Femur (tissue), 1 donor: ENCODE data around the gene USP21.

Experiments used
- DNase-seq: peaks from one replicate; pipeline ENCODE4 v3.0.0-alpha.2; 2017

USP21 gene

DNA sequence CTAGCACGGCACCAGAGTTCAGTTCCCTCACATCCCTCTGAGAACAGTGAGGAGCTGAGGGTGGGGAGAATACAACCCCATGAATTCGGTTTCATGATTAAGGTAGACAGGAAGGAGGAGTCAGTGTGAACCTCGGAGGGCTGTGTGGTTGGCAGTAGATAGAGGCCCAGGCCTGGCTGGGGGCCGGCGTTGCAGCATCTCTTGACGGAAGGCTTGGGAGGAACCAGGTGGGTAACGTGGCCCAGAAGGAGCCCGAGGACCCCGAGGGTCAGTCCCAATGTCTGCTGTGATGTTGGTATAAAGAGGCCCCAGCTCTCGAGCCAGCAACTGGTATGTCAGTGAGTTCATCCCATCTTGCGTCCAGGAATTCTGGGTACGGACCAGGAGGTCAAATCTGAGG is 12.4 kb downstream of the USP21 start:
- DNase-seq = no peak

DNA sequence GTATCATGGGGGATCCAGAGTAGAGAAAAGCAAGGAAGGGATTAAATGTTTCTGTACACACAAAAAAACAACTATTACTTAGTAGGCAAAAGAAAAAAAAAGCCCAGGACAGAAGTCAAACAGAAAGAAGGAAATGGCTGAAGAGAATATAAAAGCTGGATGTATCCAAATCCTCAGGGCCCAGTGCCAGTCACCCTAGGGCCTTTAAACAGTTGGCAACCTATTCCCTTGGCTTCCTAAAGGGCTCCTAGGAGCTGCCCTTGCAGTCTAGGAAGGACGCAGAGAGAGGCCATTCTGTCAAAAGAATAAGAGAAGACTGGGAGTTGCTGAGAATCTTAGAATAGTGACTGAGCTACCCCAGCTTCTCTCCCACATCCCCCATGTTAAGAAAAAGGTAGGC is 13.0 kb downstream of the USP21 start:
- DNase-seq = no peak

DNA sequence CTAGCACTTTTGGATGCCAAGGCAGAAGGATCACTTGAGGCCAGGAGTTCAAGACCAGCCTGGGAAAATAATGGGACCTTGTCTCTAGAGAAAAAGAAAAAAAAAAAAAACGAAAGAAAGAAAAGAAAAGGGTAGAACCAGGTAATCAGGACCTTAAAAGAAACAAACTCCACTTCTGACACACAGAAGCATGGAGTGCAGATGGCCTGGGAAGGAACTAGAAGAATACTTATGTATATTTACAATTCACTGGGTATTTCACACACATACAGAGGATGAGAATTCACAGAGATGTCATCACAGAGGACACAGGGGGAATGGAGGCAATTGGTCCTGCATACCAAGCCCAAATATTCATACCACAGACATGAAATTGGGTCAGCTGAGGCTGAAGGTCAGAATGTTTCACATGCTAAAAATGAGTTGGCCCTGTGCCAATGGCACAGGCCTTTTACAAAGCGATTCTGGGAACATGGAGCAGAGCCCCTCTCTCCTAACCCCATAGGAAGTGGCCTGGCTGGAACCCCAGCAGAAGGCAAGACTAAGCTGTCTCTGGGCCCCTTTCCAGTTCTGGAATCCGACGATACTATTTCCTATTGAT is 13.6 kb downstream of the USP21 start:
- DNase-seq = no peak

DNA sequence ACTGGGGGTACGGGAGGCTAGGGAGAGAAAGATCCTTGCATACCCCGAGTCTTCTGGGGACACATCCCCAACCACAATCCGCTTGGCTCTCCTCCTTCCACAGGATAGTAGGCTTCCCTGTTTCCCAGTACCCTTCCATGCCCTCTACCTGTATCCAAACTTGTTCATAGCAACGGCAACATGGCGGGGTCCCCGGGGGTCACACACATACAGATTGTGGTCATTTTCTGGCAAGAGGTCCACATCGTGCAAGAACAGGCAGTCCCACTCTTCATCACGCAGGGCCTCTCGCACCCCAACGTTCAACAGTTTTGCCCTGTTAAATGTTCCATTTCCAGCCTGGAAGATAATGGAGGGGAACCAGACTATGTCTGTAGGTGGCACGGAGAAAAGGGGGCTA is 14.4 kb downstream of the USP21 start:
- DNase-seq = no peak

DNA sequence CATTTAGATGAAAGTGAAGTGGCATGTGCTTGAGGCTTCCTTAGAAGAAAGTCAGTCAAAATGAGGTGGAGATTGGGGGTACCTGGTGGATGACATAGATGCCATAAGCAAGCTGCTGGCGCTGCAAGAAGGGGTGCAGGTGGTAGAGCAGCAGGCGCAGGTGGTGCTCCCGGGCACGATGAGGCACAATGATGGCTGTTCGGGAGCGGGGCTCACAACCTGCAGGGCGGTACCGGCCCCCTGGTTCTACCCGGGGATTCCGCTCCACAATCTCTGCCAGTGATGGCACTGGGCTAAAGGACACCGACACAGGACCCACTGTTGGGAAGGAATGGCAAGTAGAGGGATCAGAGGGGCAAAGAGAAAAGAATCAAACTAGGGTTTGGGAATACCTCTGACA is 15.6 kb downstream of the USP21 start:
- DNase-seq = peak; percentile 14

DNA sequence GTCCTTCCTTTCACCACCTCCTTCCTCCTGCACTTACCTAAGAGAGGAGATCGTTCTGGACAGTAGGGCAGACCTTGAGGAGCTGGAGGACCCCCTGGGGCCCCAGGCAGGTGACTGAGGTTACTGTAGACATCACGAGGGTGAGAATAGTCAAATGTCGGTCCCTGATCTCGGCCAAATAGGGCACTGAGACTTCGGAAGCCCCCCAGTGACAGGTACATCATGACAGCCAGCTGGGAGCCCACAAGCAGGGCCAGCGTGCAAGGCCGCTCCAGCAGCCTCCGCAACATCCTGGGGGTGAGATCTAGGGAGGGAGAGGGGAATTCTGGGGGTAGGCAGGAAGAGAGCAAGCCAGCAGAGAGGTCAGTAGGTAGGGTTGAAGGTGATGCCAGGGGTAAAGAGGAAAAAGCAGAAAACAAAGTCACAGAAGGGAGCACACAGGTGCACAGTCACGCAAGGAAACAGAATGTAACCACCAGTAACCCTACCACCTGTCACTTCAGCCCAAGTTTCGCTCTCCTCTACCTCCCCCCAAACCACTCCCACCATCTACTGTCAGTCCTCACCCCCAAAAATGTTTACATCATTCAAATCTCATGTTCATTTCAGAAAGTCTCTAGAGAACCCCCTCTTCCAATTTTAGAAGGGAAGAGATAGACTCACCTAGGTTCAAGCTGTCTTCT is 16.6 kb downstream of the USP21 start:
- DNase-seq = peak; percentile 13

DNA sequence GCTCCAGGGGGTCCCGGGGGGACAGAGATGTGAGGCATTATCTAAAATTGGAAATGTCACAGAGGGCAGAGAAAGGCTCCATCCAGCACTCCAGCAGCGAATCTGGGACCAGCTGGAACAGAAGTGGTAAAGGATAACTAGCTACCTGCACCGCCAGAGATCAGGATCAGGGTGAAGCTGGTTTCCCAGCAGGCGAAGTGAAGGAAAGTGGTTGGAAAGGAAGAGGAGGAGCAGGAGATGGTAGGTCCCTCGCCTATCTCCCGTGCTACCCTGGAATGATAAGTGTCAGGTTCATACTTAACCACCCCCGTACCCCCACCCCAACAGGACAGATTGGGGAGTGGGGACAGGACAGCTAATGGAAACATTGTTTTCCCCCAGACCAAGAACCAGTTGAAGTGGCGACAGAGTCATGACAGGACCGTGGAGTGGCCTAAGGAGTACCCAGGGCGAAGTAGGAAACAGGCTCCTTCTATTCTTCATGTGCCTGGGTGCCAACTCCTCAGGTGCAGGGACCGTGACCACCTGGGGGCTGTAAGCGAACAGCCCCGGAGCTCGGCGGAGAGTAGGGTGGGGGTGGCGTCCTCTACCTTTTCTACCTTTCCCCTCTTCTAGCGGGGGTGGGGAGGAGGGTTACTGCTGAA is 17.3 kb downstream of the USP21 start:
- peak; percentile 24 for DNase-seq

DNA sequence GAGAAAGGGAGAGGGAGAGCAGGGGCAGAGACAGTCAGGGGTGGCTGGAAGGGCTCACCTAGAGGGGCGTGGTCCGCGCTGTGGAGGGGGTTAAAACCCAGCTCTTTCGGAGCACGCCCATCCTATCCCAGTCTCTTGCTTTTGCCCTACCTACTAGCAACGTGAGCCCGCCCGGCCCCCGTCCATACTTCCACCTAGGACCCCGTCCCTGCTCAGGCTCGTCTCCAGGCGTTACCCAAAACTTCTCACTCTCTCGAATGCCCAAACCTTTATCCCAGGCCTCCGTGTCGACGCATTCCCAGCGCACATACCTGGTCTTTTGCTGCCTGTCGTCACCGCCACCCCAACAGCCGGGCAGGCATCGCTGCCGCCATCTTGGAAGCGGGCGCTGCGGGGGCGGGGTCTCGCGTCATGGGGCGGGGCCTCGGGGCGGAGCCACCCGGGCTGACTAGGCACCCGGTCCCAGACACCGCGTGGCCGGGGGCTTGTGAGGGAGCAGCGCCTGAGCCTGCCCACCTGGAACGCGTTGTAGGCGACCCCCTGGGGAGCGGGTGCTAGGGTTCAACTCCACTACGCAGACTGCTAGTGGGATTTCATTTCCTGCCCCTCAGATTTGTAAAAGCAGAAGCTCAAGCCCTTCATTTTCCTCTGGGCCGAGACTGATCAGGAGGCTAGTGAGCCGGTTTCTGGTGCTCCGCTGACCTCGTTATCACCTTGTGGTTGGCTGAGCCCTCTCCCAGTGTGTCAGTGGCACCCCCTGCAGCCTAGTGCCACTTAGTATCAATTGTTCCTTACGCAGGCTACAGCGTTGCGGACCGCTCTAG is 18.0 kb downstream of the USP21 start, which contains the start of gene B4GALT3:
Gene B4GALT3 (minus strand): TSS at position 396 of the 824 bp plus-strand sequence. CDS start 1,447 bp downstream, outside the sequence.
- peak; percentile 95 for DNase-seq

GRCh38 chr1:161177936-161178244 is 18.6 kb downstream of the USP21 start:
- DNase-seq = no peak

DNA sequence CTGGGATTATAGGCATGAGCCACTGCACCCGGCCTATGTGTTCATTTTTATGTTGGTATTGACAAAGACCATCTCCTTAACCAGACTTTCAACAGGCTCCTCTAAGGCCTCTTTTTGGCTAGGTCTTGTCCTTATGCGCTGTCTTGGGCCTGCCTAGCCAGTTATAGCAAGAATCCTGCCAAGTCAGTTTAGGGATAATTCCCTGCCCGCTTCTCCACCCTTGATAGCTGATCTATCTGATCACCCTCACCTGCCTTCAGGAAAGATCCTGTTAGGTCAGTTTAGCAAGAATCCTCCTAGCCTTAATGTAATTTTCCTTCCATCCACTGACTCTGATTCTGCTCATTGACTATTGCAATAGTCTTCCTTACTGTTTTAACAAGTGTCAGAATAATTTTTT is 20.4 kb downstream of the USP21 start:
- peak; percentile 11 for DNase-seq

- peak; percentile 12 for DNase-seq
These were observed 21.3 kb downstream of the USP21 start for GRCh38 chr1:161180639-161181038.

DNA sequence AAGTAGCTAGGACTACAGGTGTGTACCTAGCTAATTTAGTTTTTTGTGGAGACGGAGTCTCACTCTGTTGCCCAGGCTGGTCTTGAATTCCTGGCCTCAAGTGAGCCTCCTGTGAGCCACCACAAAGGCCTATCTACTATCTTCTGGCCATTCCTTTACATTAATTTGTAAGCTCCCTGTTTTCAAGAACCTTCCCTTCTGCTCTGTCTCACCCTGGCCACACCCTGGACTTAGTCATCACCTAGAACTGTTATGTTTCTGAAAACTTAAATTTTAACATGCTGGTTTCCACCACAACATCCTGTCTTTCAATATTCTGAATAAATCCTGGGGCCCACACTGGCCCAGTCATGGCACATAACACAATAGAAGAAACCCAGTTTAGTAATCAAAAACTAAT is 22.9 kb downstream of the USP21 start:
- DNase-seq = peak; percentile 10

- peak; percentile 88 for DNase-seq
These were observed 26.0 kb downstream of the USP21 start for GRCh38 chr1:161185282-161185682.

- DNase-seq = no peak
These were observed 26.5 kb downstream of the USP21 start for GRCh38 chr1:161185732-161186311.

GRCh38 chr1:161187311-161187710 is 28.0 kb downstream of the USP21 start:
- no peak for DNase-seq

GRCh38 chr1:161188381-161188780 is 29.1 kb downstream of the USP21 start:
- DNase-seq = no peak

- no peak for DNase-seq
These were observed 29.7 kb downstream of the USP21 start for GRCh38 chr1:161189036-161189435.

DNA sequence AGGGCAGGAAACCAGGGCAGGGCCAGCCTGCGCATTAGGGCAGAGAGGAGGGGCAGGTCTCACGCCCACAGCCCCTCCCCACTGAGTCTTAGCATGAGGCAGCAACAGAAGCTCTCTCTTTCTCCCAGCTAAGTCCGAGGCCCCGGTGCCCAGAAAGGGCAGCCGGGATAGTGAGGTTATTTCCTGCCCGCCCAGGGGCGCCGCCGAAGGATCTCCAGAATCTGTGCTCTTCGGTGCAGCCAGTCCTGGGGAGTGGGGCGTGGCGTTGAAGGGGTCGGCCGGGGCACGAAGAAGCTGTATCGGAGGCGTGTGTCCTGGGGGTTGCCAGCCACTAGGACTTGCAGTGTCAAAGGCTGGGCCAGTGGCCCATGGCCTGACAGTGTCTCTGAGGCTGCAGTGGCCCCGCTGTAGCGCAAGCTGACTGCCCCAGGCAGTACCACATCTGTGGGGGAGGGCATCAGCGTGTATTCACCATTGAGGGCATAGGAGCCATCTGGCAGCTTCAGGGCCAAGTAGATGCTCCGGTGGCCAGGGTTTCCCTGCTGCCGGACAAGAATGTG is 31.7 kb downstream of the USP21 start:
- no peak for DNase-seq

DNA sequence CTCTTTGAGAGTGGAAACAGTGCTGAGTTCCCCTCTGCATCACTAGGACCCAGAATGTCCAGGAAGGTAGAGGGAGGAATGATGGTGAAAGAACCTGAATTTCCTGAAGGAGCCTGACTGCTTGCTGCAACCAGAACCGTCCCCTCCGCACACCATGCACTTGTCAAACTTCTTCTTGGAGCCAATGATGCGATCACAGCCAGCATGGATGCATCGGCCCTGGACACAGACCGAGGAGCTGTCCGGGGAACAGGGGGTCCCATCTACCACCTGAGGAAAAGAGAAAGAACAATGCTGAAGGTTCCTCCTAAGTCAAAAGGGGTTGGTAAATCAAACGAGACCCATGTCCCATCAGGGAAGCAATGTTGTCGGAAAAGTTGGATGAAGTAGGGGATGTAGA is 32.7 kb downstream of the USP21 start:
- no peak for DNase-seq

DNA sequence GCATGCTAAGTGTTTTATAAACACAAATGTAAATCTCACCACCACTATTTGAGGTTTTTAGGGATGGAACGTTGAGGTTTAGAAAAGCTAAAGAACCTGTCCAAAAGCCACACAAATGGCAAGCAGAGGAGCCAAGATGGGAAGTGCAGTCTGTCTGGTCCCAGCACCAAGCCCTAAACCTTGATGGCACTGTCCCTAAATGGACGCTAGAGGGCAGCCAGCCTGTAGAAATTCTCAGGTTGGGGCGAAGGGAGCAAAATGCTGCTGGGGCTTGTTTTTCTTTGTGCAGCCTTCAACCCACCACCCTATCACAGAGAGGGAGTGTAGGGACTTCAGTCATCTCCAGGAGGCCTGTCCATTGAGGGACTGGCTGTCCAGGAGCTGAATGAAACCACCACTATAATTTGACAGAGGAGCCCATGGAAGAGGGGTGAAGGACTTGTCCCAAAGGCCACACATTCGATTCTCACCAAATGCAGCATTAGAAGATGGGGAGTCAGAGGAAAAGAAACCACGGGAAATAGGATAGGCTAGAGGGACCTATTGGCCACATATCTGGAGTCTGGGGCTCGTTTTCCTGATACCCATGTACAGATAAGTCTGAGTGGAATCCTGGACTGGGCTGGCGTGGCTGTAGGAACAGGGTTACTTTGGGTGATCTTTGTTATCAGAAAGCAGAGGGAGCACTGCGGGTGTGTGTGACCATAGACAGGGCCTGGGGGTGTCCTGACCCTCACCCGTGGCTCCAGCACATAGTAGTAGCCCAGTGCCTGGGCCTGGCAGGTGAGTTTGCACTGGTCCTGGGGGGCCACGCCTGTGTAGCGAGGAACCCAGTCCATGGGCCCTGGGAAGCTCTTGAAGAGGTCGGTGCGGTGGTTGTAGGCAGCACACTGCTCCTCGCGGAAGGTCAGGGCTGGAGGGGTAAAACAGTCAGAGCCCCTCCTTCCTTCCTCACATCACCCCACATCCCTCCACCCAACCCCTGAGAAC is 33.5 kb downstream of the USP21 start:
- peak; percentile 70 for DNase-seq

GRCh38 chr1:161193561-161194235 is 34.4 kb downstream of the USP21 start:
- DNase-seq = no peak
